Activated naive CD8-positive, alpha-beta T cell treated with anti-CD3 and anti-CD28 coated beads for 36 hours (primary cell): ENCODE measurements around the gene RAD21L1. TPM values are rescaled to one million over a fixed set of nuclear protein-coding genes. Genes with fewer than 3 reads are reported as not detected.

Source experiments
- DNase-seq: peaks from one replicate; pipeline ENCODE4 v3.0.0; 2021
- H3K27ac Mint-ChIP-seq: one replicate; pipeline ENCODE4 v1.8.0; 2022; ENCODE audit warnings: mild to moderate bottlenecking, moderate library complexity, mixed read lengths
- H3K27me3 Mint-ChIP-seq: one replicate; pipeline ENCODE4 v1.8.0; 2022; ENCODE audit warnings: mild to moderate bottlenecking, mixed read lengths
- H3K36me3 Mint-ChIP-seq: one replicate; pipeline ENCODE4 v1.8.0; 2021; ENCODE audit warnings: mild to moderate bottlenecking, mixed read lengths
- H3K4me1 Mint-ChIP-seq: one replicate; pipeline ENCODE4 v1.8.0; 2021; ENCODE audit warnings: mixed read lengths
- H3K4me3 Mint-ChIP-seq: one replicate; pipeline ENCODE4 v1.8.0; 2022; ENCODE audit warnings: mild to moderate bottlenecking, moderate library complexity, mixed read lengths
- H3K9me3 Mint-ChIP-seq: one replicate; pipeline ENCODE4 v1.8.0; 2022; ENCODE audit warnings: mixed read lengths
- total RNA-seq, 2 experiments: library from RNA; stranded (reverse); gene quantifications; one replicate each; pipeline ENCODE4 v1.2.3, GENCODE V29; 2021

The RAD21L1 gene
- total RNA-seq = not detected

- peaks cover 1% of the 10 kb centered on the region for H3K36me3 Mint-ChIP-seq
- peaks cover 10% of the 10 kb centered on the region for H3K9me3 Mint-ChIP-seq
- H3K4me3 Mint-ChIP-seq = peak within 1 kb of the TSS; percentile 78
- peaks cover 24% of the 10 kb centered on the region for H3K27me3 Mint-ChIP-seq
- peaks cover 10% of the 10 kb centered on the region for H3K4me1 Mint-ChIP-seq
- H3K27ac Mint-ChIP-seq = no peak within 1 kb of the TSS
- DNase-seq = peak; percentile 73
Measured at GRCh38 chr20:1225783-1226654, at the start of gene RAD21L1. Gene RAD21L1 (plus strand): TSS chr20:1226044. CDS start chr20:1228454, 2,410 bp downstream.

GRCh38 chr20:1177680-1178079, 48.2 kb upstream of the RAD21L1 start:
- no peak for DNase-seq
- Mint-ChIP-seq H3K27me3 (no peaks in the 10 kb centered on the region), H3K4me1 (no peaks in the 10 kb centered on the region), H3K9me3 (no peaks in the 10 kb centered on the region), H3K36me3 (peaks cover 4% of the 10 kb centered on the region), H3K4me3 (no peak overlapping the region), H3K27ac (no peak overlapping the region)

GRCh38 chr20:1178103-1178502, 47.7 kb upstream of the RAD21L1 start:
- peaks cover 4% of the 10 kb centered on the region for H3K36me3 Mint-ChIP-seq
- DNase-seq = no peak
- H3K9me3 Mint-ChIP-seq = no peaks in the 10 kb centered on the region
- H3K4me3 Mint-ChIP-seq = no peak overlapping the region
- H3K27me3 Mint-ChIP-seq = peaks cover under 1% of the 10 kb centered on the region
- H3K27ac Mint-ChIP-seq = no peak overlapping the region
- H3K4me1 Mint-ChIP-seq = no peaks in the 10 kb centered on the region

- no peak for DNase-seq
- Mint-ChIP-seq H3K9me3 (no peaks in the 10 kb centered on the region), H3K36me3 (peaks cover 4% of the 10 kb centered on the region), H3K4me1 (no peaks in the 10 kb centered on the region), H3K27me3 (peaks cover 6% of the 10 kb centered on the region), H3K4me3 (no peak overlapping the region), H3K27ac (no peak overlapping the region)
Measured at GRCh38 chr20:1178623-1179022, 47.2 kb upstream of the RAD21L1 start.

- peaks cover 4% of the 10 kb centered on the region for H3K36me3 Mint-ChIP-seq
- H3K4me1 Mint-ChIP-seq = peaks cover 6% of the 10 kb centered on the region
- H3K27me3 Mint-ChIP-seq = peaks cover 18% of the 10 kb centered on the region
- DNase-seq = no peak
- H3K4me3 Mint-ChIP-seq = no peak overlapping the region
- no peak overlapping the region for H3K27ac Mint-ChIP-seq
- no peaks in the 10 kb centered on the region for H3K9me3 Mint-ChIP-seq
Measured at GRCh38 chr20:1180949-1181348, 44.9 kb upstream of the RAD21L1 start.

- DNase-seq = no peak
- Mint-ChIP-seq H3K4me3 (no peak overlapping the region), H3K9me3 (no peaks in the 10 kb centered on the region), H3K27ac (no peak overlapping the region), H3K27me3 (peaks cover 21% of the 10 kb centered on the region), H3K36me3 (no peaks in the 10 kb centered on the region), H3K4me1 (peaks cover 6% of the 10 kb centered on the region)
Measured at GRCh38 chr20:1182106-1182505, 43.7 kb upstream of the RAD21L1 start.

GRCh38 chr20:1183153-1183552, 42.7 kb upstream of the RAD21L1 start:
- no peak for DNase-seq
- Mint-ChIP-seq H3K27ac (no peak overlapping the region), H3K4me3 (no peak overlapping the region), H3K27me3 (peaks cover 21% of the 10 kb centered on the region), H3K36me3 (no peaks in the 10 kb centered on the region), H3K4me1 (peaks cover 6% of the 10 kb centered on the region), H3K9me3 (no peaks in the 10 kb centered on the region)

- peaks cover 6% of the 10 kb centered on the region for H3K4me1 Mint-ChIP-seq
- peaks cover 21% of the 10 kb centered on the region for H3K27me3 Mint-ChIP-seq
- no peaks in the 10 kb centered on the region for H3K9me3 Mint-ChIP-seq
- DNase-seq = no peak
- H3K36me3 Mint-ChIP-seq = no peaks in the 10 kb centered on the region
- no peak overlapping the region for H3K27ac Mint-ChIP-seq
- H3K4me3 Mint-ChIP-seq = peak overlapping the region; percentile 50
Measured at GRCh38 chr20:1184260-1184637, 41.6 kb upstream of the RAD21L1 start.

- peak; percentile 9 for DNase-seq
- Mint-ChIP-seq H3K4me1 (peaks cover 6% of the 10 kb centered on the region), H3K36me3 (no peaks in the 10 kb centered on the region), H3K27ac (no peak within 1 kb of the TSS), H3K27me3 (peaks cover 24% of the 10 kb centered on the region), H3K4me3 (peak within 1 kb of the TSS; percentile 67), H3K9me3 (no peaks in the 10 kb centered on the region)
Measured at GRCh38 chr20:1184638-1185315, 41.1 kb upstream of the RAD21L1 start, which contains the start of gene TMEM74B. Gene TMEM74B (minus strand): TSS chr20:1184981. CDS start chr20:1183801, 1,180 bp downstream.

GRCh38 chr20:1185316-1185741, 40.5 kb upstream of the RAD21L1 start:
- Mint-ChIP-seq H3K36me3 (no peaks in the 10 kb centered on the region), H3K27me3 (peaks cover 26% of the 10 kb centered on the region), H3K4me3 (no peak overlapping the region), H3K9me3 (no peaks in the 10 kb centered on the region), H3K27ac (no peak overlapping the region), H3K4me1 (peaks cover 6% of the 10 kb centered on the region)
- peak; percentile 15 for DNase-seq

- peak; percentile 67 for DNase-seq
Measured at GRCh38 chr20:1185790-1186334, 40.0 kb upstream of the RAD21L1 start.

GRCh38 chr20:1186367-1186991, 39.4 kb upstream of the RAD21L1 start:
- Mint-ChIP-seq H3K27ac (no peak overlapping the region), H3K27me3 (peaks cover 26% of the 10 kb centered on the region), H3K9me3 (no peaks in the 10 kb centered on the region), H3K4me1 (peaks cover 6% of the 10 kb centered on the region), H3K36me3 (no peaks in the 10 kb centered on the region), H3K4me3 (no peak overlapping the region)
- no peak for DNase-seq

More at GRCh38 chr20:1185790-1186334, 40.0 kb upstream of the RAD21L1 start:
- Mint-ChIP-seq H3K4me3 (peak overlapping the region; percentile 67), H3K36me3 (no peaks in the 10 kb centered on the region), H3K9me3 (no peaks in the 10 kb centered on the region), H3K27me3 (peaks cover 26% of the 10 kb centered on the region), H3K27ac (no peak overlapping the region), H3K4me1 (peaks cover 6% of the 10 kb centered on the region)

GRCh38 chr20:1187605-1188171, 38.2 kb upstream of the RAD21L1 start:
- H3K27me3 Mint-ChIP-seq = peaks cover 26% of the 10 kb centered on the region
- no peaks in the 10 kb centered on the region for H3K36me3 Mint-ChIP-seq
- peaks cover 6% of the 10 kb centered on the region for H3K4me1 Mint-ChIP-seq
- DNase-seq = no peak
- no peak overlapping the region for H3K4me3 Mint-ChIP-seq
- no peaks in the 10 kb centered on the region for H3K9me3 Mint-ChIP-seq
- H3K27ac Mint-ChIP-seq = no peak overlapping the region

GRCh38 chr20:1188347-1188746, 37.5 kb upstream of the RAD21L1 start:
- H3K9me3 Mint-ChIP-seq = no peaks in the 10 kb centered on the region
- no peak overlapping the region for H3K4me3 Mint-ChIP-seq
- H3K36me3 Mint-ChIP-seq = no peaks in the 10 kb centered on the region
- DNase-seq = no peak
- H3K27ac Mint-ChIP-seq = no peak overlapping the region
- peaks cover 23% of the 10 kb centered on the region for H3K27me3 Mint-ChIP-seq
- H3K4me1 Mint-ChIP-seq = peaks cover 6% of the 10 kb centered on the region
